ENCODE results near the gene ESR2. TPM values are rescaled to one million over a fixed set of nuclear protein-coding genes. Genes with fewer than 3 reads are reported as not detected.

The ESR2 gene
- total and polyA plus RNA-seq, 4 donors = 0.11 to 3.4 (median 0.37) TPM

- Histone ChIP-seq H3K9me3 (ENCODE audit: control insufficient read depth in 4 of 4, insufficient read depth in 3 of 4, low read length in 3 of 4) (no peaks in the 10 kb centered on the region), H3K27ac (ENCODE audit: low read depth in 1 of 2, low read length in 1 of 2) (no peak overlapping the region), H3K9ac (ENCODE audit: insufficient read depth in 1 of 2, low read length in 2 of 2) (no peak overlapping the region), H3K36me3 (ENCODE audit: control insufficient read depth in 4 of 4, insufficient read depth in 4 of 4, low read length in 4 of 4) (peaks cover 15 to 26% (median 20%) of the 10 kb centered on the region in 4 donors), H3K27me3 (ENCODE audit: control insufficient read depth in 3 of 3, insufficient read depth in 3 of 3, low read length in 2 of 3) (no peaks in the 10 kb centered on the region), H3K4me3 (no peak overlapping the region), H3K4me1 (ENCODE audit: control insufficient read depth in 5 of 5, insufficient read depth in 5 of 5, low read length in 5 of 5) (no peaks in the 10 kb centered on the region)
- no peak for TF ChIP-seq CTCF (IDR thresholded peaks at IDR 0.05; ENCODE audit: control extremely low read depth, extremely low read depth)
- DNase-seq (no peak), ATAC-seq (ENCODE audit: insufficient read depth, low FRiP score) (no peak)
- WGBS, 2 donors = 71 to 79% methylated on average over 2 of the region's 2 CpGs
These were observed 219.1 kb downstream of the ESR2 start for GRCh38 chr14:64074961-64075612.

GRCh38 chr14:64069634-64070359 is 224.4 kb downstream of the ESR2 start:
- H3K27me3 ChIP-seq (ENCODE audit: control insufficient read depth in 3 of 3, insufficient read depth in 3 of 3, low read length in 2 of 3) = no peaks in the 10 kb centered on the region
- no peak overlapping the region for H3K9ac ChIP-seq (ENCODE audit: insufficient read depth in 1 of 2, low read length in 2 of 2)
- H3K27ac ChIP-seq (ENCODE audit: low read depth in 1 of 2, low read length in 1 of 2) = no peak overlapping the region
- no peak overlapping the region for H3K4me3 ChIP-seq
- ATAC-seq (ENCODE audit: insufficient read depth, low FRiP score) (no peak), DNase-seq (no peak)
- H3K36me3 ChIP-seq (ENCODE audit: control insufficient read depth in 4 of 4, insufficient read depth in 4 of 4, low read length in 4 of 4) = peaks cover 14 to 29% (median 22%) of the 10 kb centered on the region in 4 donors
- 85 to 89% methylated on average over 5 of the region's 5 CpGs for WGBS, 2 donors
- no peaks in the 10 kb centered on the region for H3K4me1 ChIP-seq (ENCODE audit: control insufficient read depth in 5 of 5, insufficient read depth in 5 of 5, low read length in 5 of 5)
- TF ChIP-seq CTCF (IDR thresholded peaks at IDR 0.05; ENCODE audit: control extremely low read depth, extremely low read depth) = no peak
- no peaks in the 10 kb centered on the region for H3K9me3 ChIP-seq (ENCODE audit: control insufficient read depth in 4 of 4, insufficient read depth in 3 of 4, low read length in 3 of 4)

GRCh38 chr14:64064447-64064846 is 229.7 kb downstream of the ESR2 start:
- H3K9me3 ChIP-seq (ENCODE audit: control insufficient read depth in 4 of 4, insufficient read depth in 3 of 4, low read length in 3 of 4) = peaks cover 0 to 1% (median 0%) of the 10 kb centered on the region in 4 donors
- H3K27me3 ChIP-seq (ENCODE audit: control insufficient read depth in 3 of 3, insufficient read depth in 3 of 3, low read length in 2 of 3) = no peaks in the 10 kb centered on the region
- peaks cover 0 to 16% (median 10%) of the 10 kb centered on the region in 4 donors for H3K36me3 ChIP-seq (ENCODE audit: control insufficient read depth in 4 of 4, insufficient read depth in 4 of 4, low read length in 4 of 4)
- H3K4me1 ChIP-seq (ENCODE audit: control insufficient read depth in 5 of 5, insufficient read depth in 5 of 5, low read length in 5 of 5) = peaks cover 0 to 15% (median 0%) of the 10 kb centered on the region in 5 donors
- DNase-seq (no peak), ATAC-seq (ENCODE audit: insufficient read depth, low FRiP score) (no peak)
- 98 to 100% methylated on average over 2 of the region's 2 CpGs for WGBS, 2 donors
- H3K4me3 ChIP-seq = no peak overlapping the region
- H3K9ac ChIP-seq (ENCODE audit: insufficient read depth in 1 of 2, low read length in 2 of 2) = no peak overlapping the region
- H3K27ac ChIP-seq (ENCODE audit: low read depth in 1 of 2, low read length in 1 of 2) = no peak overlapping the region
- no peak for TF ChIP-seq CTCF (IDR thresholded peaks at IDR 0.05; ENCODE audit: control extremely low read depth, extremely low read depth)

All from lung (tissue), 12 donors.